ENCODE measurements around the gene OR2T12.
"Not testable (repeated sequence)": the region's sequence is repeated elsewhere in the genome, so short reads cannot be mapped to it uniquely, and the experiment has no call there.

GRCh38 chr1:248273225-248273624, 30.0 kb downstream of the OR2T12 start:
- not testable (repeated sequence) for TF ChIP-seq POLR2A, CTCF (IDR thresholded peaks at IDR 0.05)
